ENCODE measurements around the gene SLC4A1AP.

The SLC4A1AP gene

GRCh38 chr2:27703638-27704341, 40.1 kb downstream of the SLC4A1AP start:
- DNase-seq = peak; percentile 76

- DNase-seq = no peak
Measured at GRCh38 chr2:27704342-27704876, 40.7 kb downstream of the SLC4A1AP start.

- no peak for DNase-seq
Measured at GRCh38 chr2:27705851-27706622, 42.3 kb downstream of the SLC4A1AP start.

- DNase-seq = no peak
Measured at GRCh38 chr2:27707462-27708256, 44.0 kb downstream of the SLC4A1AP start.

GRCh38 chr2:27708257-27708654, 44.6 kb downstream of the SLC4A1AP start:
- DNase-seq = no peak

GRCh38 chr2:27708666-27709065, 45.0 kb downstream of the SLC4A1AP start:
- no peak for DNase-seq

GRCh38 chr2:27709326-27709725, 45.6 kb downstream of the SLC4A1AP start:
- DNase-seq = no peak

GRCh38 chr2:27709960-27710575, 46.4 kb downstream of the SLC4A1AP start:
- DNase-seq = no peak

GRCh38 chr2:27710640-27711430, 47.1 kb downstream of the SLC4A1AP start:
- no peak for DNase-seq

GRCh38 chr2:27711804-27712203, 48.1 kb downstream of the SLC4A1AP start:
- DNase-seq = no peak

- no peak for DNase-seq
Measured at GRCh38 chr2:27712522-27712921, 48.8 kb downstream of the SLC4A1AP start.

- no peak for DNase-seq
Measured at GRCh38 chr2:27713201-27713600, 49.5 kb downstream of the SLC4A1AP start.

- DNase-seq = no peak
Measured at GRCh38 chr2:27714053-27714452, 50.4 kb downstream of the SLC4A1AP start.

GRCh38 chr2:27714851-27715291, 51.2 kb downstream of the SLC4A1AP start:
- no peak for DNase-seq

GRCh38 chr2:27715318-27716210, 51.9 kb downstream of the SLC4A1AP start:
- no peak for DNase-seq

GRCh38 chr2:27716301-27717069, 52.8 kb downstream of the SLC4A1AP start:
- no peak for DNase-seq

- DNase-seq = no peak
Measured at GRCh38 chr2:27717070-27717795, 53.5 kb downstream of the SLC4A1AP start.

- DNase-seq = peak; percentile 16
Measured at GRCh38 chr2:27720004-27720551, 56.4 kb downstream of the SLC4A1AP start.

- DNase-seq = no peak
Measured at GRCh38 chr2:27721335-27721734, 57.6 kb downstream of the SLC4A1AP start.
